Glomerular endothelial cell (primary cell): ENCODE results near the gene RPS3. TPM values are rescaled to one million over a fixed set of nuclear protein-coding genes. Genes with fewer than 3 reads are reported as not detected.

ENCODE experiments used
- DNase-seq: peaks from one replicate; pipeline ENCODE4 v3.0.0-alpha.2; 2011; ENCODE audit warnings: low read depth, low spot score; ENCODE audit errors: extremely low read depth
- total RNA-seq: library from RNA; depleted of rRNA; stranded (reverse); fragments of >200 nt; gene quantifications from 2 replicates; pipeline ENCODE4 v1.2.3, GENCODE V29; 2015

Gene RPS3
- total RNA-seq, 1 donor from 2014 or later, result 1,563 TPM

DNA sequence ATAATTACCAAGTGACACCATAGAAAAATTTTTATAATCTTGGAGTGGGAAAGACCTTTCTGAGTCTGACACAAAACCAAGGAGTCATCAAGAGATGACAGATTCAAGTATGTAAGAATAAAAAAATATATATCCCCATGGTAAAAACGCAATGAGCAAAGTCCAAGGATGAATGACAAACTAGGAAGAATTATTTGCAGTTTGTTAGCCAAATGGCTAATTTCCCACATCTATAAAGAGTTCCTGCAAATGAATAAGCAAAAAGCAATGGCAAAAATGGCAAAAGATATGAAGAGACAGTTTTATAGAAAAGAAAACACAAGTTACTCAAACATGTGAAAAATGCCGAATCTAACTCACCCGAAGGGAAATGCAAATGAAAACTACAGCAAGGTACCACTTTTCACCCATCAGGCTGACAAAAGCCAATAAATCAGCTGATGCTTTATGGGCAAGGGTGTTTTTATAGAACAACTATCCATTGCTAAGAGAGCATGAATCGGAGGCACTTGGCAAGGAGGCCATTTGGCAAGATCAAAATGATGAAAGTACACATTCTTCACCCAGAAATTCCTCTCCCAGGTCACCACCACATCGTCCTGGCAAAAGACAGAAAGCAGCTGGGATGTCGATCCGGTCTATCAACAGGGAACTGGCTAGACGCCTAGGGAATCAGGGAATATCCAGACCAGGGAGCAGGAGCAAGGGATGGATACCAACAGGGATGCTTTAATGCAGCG lies 54.8 kb downstream of the RPS3 start:
- DNase-seq, result no peak

DNA sequence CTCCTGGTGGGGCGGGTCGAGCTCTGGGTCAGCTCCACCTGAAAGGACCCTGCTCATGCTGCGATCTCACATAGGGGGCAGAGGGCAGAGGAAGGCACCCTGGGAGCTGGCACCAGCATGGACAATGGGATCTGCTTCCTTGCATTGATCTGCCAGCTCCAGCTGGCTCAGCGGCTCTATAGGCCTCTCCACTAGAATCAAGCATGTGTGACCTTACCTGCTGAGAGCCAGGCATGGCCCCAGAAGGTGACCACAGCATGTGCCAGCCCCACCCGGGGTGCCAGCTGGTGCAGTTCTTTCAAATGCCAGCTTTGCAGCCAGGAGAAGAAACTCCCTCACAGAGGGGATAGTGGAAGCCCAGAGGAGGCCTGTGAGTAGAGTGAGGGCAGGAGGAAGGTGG lies 55.7 kb downstream of the RPS3 start:
- no peak for DNase-seq

Other genes starting within 250 kb of the RPS3 start
- gene SLCO2B1, start 248.4 kb upstream of the RPS3 start, total RNA-seq, result 0.97 and 5.4 TPM in 2 replicates
- gene TPBGL, start 158.7 kb upstream of the RPS3 start, total RNA-seq, result 1.3 and 1.6 TPM in 2 replicates
- gene ARRB1, start 47.9 kb upstream of the RPS3 start, total RNA-seq, result 142 and 224 TPM in 2 replicates
- gene KLHL35, start 33.7 kb downstream of the RPS3 start, total RNA-seq, result 2.3 and 4.7 TPM in 2 replicates
- gene GDPD5, start 126.4 kb downstream of the RPS3 start, total RNA-seq, result 34.6 and 90.1 TPM in 2 replicates
- 875 and 921 TPM in 2 replicates for gene SERPINH1, start 162.7 kb downstream of the RPS3 start, total RNA-seq